T47D (cell line): Measurements from ENCODE around the gene GRM4.

Source experiments
- DNase-seq, 2 experiments: peaks; one replicate each; pipeline versions ENCODE4 v3.0.0 to v3.0.0-alpha.2; 2011 to 2012; ENCODE audit warnings: low read depth in 1 of 2, low spot score in 1 of 2
- JUND ChIP-seq: IDR thresholded peaks from 2 replicates; pipeline ENCODE4 v1.6.1; 2012; ENCODE audit warnings: low read depth
- in situ Hi-C: cut with HindIII; loops from 2 replicates; pipeline ENCODE4 v1.10.0; 2016; ENCODE audit warnings: low sequenced_read_pairs, low pct_unique_long_range_greater_than_20kb

GRM4 gene

DNA sequence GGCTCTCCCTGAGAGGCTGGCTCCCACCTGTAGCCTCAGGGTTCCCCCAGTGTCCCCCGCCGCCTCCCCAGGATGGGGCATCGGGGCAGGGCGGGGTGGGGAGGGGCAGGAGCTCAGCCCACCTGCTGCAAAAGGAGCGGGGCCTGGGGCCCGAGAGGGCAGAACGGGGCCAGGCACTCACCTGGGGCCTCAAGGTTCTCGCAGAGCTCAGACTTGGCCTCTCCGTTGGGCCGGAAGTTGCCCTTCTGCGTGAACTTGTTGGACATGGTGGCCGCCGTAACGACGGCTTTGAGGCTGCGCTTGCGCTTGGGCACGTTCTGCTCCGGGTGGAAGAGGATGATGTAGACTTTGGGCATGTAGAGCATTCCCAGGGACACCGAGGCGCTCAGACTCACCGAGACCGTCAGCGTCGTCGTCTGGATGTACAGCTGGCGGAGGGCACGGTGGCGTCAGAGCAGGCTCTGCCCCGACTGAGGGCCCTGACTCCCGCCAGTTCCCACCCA is 117.9 kb downstream of the GRM4 start:
- DNase-seq = no peak
- no peak for TF ChIP-seq JUND
- in situ Hi-C loops = no loop called here

- DNase-seq = peak; percentile 69 to 75
- no peak for TF ChIP-seq JUND
- in situ Hi-C loops = no loop called here
Observed at GRCh38 chr6:34027445-34027936, 118.4 kb downstream of the GRM4 start.

- peak in 1 of 2 experiments; percentile 26 for DNase-seq
- TF ChIP-seq JUND = no peak
- in situ Hi-C loops = no loop called here
Observed at GRCh38 chr6:34025861-34026260, 120.0 kb downstream of the GRM4 start.

GRCh38 chr6:34025112-34025807 is 120.6 kb downstream of the GRM4 start:
- in situ Hi-C loops = no loop called here
- no peak for TF ChIP-seq JUND
- no peak for DNase-seq

DNA sequence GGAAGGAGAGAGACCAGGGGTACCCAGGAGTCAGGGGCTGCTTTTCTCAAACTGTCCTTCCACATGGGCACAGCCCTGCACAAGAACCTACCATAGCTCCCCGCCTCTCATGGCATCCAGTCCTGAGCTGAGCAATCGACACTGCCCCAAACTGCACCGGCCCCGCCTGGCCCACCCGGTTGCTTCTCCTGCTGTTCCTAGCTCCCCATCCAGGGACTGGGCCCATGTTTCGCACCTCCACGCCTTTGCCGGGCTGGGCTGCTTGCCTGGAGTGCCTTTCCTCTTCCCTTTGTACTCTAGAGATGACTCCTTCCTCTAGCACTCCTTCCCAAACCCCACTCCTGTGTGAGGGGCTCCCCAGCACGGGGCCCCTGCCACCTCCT is 123.0 kb downstream of the GRM4 start:
- in situ Hi-C loops = no loop called here
- DNase-seq = no peak
- no peak for TF ChIP-seq JUND

GRCh38 chr6:34022250-34022872 is 123.5 kb downstream of the GRM4 start:
- DNase-seq = no peak
- in situ Hi-C loops = no loop called here

DNA sequence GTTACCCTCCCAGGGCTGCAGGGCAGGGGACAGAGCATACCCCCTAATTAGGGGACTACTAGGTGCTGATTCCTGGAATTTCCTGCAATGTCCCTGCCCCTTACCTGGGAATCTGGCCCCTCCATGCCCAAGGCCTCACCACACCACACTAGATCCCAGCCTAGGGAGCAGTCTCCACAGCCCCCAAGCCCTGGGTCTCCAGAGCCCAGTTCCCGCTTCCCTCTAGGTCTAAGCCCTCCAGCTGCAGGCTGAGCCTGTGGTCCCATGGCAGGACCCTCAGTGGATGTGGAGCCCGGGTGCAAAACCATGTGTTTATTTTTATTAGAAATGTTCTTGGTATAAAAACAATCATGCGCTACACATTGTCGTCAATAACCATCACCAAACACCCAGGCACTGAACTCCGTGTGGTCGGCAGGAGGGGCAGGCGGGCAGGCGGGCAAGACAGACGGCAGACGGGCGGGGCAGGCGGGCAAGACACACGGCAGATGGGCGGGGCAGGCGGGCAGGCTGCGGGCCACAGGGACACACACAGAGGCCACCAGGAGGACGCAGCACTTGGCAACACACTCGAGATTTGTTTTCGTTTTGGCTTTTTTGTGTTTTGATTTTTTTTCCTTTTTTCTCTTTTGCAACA is 124.2 kb downstream of the GRM4 start:
- in situ Hi-C loops = no loop called here
- TF ChIP-seq JUND = no peak
- DNase-seq = no peak

More at GRCh38 chr6:34022250-34022872, 123.5 kb downstream of the GRM4 start:
- TF ChIP-seq JUND = no peak

GRCh38 chr6:34020807-34021553 is 124.9 kb downstream of the GRM4 start:
- in situ Hi-C loops = no loop called here
- DNase-seq = no peak
- no peak for TF ChIP-seq JUND

GRCh38 chr6:34020278-34020677 is 125.6 kb downstream of the GRM4 start:
- in situ Hi-C loops = no loop called here
- no peak for TF ChIP-seq JUND
- no peak for DNase-seq

DNA sequence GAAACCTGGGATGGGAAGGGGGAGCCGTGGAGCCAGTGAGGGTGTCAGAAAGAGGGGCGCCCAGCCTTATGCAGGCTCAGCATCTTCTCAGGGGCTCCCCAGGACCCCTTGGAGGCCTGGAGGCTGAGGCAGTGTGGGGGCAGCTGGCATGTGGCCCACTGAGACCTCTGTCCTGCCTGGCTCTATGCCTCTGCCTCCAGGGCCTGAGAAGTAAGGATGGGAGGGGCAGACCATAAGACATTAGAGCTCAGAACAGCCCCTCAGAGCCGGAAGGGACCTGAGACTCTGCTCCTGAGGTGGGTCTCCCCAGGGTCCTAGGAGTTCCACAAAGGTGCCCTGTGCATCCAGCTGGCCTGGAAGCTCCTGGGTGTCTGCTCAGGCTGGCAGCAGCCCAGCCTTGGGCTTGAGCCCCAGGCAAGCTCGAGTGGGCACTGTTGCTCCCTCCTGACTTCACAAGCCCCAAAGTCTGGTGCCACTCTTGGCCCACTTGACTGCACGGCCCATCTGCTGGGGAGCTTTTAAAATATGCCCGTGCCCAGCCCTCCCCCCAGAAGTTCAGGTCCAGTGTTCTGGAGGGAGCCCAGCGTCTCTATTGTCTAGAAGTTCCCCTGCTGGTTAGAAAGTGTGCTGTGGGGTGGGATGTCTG is 126.8 kb downstream of the GRM4 start:
- DNase-seq = no peak
- in situ Hi-C loops = no loop called here
- TF ChIP-seq JUND = no peak

- no peak for TF ChIP-seq JUND
- in situ Hi-C loops = no loop called here
- DNase-seq = no peak
Observed at GRCh38 chr6:34018026-34018425, 127.9 kb downstream of the GRM4 start.
